ENCODE data around the gene ERAL1.

DNA sequence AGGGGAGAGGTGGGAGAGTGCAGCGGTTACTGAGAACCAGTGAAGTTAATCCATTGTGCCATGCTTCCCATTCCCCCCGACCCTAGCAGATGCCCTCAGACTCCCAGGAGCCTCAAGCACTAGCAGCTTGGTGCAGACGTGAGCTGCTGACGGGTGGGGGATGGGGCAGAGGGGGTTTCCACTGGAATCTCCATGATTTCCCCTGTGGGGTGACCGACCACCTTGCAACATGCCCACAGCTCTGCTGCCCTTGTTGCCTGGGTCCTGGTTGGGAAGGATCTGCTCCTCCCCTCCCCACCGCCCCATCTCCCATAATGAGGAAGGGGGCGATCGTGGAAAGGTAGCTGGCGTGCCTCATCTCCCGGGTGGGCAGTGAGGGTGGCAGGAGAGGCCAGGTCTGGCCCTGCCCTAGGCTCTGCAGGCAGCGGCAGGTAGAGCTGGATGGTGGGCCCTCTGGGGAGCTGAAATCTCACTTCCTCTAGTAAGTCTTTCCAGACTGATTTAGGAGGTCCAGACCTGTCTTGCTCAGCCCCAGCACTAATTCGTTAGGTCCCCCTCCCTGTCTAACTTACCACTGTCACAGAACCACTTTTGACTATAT is 33.2 kb downstream of the ERAL1 start:
- TF ChIP-seq CTCF (IDR thresholded peaks at IDR 0.05) (no peak), POLR2A (IDR thresholded peaks at IDR 0.05) (no peak)

Measured in lower leg skin (tissue), 3 donors.